Body of pancreas (tissue), 4 donors: ENCODE measurements around the gene DNER.

Experiments used
- CTCF ChIP-seq, 7 experiments: fragments of 450-650 bp in 4 of 7; fragments of 200-600 bp in 3 of 7; sonication (generic) in 3 of 7; IDR thresholded peaks; one replicate each; pipeline ENCODE4 v1.5.1; 2016 to 2019; ENCODE audit warnings: antibody characterized with exemption in 7 of 7
- POLR2A ChIP-seq, 3 donors: fragments of 450-650 bp; IDR thresholded peaks; one replicate each; pipeline ENCODE4 v1.6.1; 2016; ENCODE audit warnings: antibody characterized with exemption in 3 of 3, mild to moderate bottlenecking in 2 of 3

- no peak for TF ChIP-seq CTCF (IDR thresholded peaks at IDR 0.05)
- no peak for TF ChIP-seq POLR2A (IDR thresholded peaks at IDR 0.05)
Observed at GRCh38 chr2:229387866-229388265, 326.5 kb downstream of the DNER start.
